HG03460 (cell line): Measurements from ENCODE around the gene KLF17.

Source experiments
- ATAC-seq: cut with Tn5 transposase; IDR thresholded peaks from one replicate; pipeline ENCODE4 v1.9.1; 2021; ENCODE audit not compliant: unreplicated experiment

The KLF17 gene

DNA sequence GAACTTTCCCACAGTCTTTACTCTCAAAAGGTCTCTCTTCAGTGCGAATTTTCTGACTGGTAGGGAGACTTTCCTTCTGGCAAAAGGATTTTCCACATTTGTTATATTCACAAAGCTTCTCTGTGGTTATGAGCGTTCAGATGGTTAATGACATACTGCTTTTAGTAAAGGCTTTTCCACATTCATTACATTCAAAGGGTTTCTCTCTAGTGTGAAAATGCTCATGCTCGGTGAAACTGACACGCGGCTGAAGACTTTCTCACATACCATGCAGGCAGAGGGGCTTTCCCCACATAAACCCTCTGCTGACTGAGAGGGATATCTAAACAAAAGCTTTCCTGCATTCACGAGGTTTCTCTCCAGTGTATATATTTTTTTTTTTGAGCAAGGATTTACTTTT lies 32.7 kb downstream of the KLF17 start:
- no peak for ATAC-seq

GRCh38 chr1:44151808-44152207 lies 33.2 kb downstream of the KLF17 start:
- ATAC-seq = no peak

DNA sequence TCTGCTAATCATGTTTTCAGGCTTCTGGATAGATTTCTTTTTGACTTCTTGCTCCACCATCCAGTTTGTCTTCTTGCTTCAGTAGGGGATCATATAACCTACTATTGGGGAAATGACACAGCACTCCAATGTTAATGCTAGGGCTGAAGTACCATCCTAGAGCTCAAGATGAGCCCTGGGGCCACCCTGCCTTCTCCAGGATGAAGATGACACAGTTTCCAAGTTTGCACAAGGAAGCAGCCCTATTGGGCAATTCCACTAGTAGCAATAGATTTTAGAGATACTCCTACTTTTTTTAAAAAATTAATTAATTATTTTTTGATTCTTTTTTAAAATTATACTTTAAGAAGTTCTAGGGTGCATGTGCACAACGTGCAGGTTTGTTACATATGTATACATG lies 34.1 kb downstream of the KLF17 start:
- no peak for ATAC-seq

GRCh38 chr1:44154049-44154448 lies 35.4 kb downstream of the KLF17 start:
- ATAC-seq = no peak

- no peak for ATAC-seq
Observed at GRCh38 chr1:44157903-44158302, 39.3 kb downstream of the KLF17 start.

DNA sequence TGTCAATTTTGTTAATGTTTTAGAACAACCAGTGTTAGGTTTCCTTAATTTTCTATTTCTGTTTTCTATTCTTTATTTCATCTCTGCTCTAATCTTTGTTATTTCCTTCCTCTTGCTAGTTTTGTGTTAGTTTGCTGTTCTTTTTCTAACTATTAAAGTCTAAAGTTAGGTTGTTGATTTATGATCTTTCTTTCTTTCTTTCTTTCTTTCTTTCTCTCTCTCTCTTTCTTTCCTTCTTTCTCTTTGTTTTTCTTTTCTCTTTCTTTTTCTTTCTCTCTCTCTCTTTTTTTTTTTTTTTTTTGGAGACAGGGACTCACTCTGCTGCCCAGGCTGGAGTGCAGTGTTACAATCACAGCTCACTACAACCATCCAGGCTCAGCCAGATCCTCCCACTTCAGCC lies 40.2 kb downstream of the KLF17 start:
- no peak for ATAC-seq

GRCh38 chr1:44161546-44161945 lies 42.9 kb downstream of the KLF17 start:
- no peak for ATAC-seq

GRCh38 chr1:44168520-44169098 lies 50.0 kb downstream of the KLF17 start:
- ATAC-seq = no peak

GRCh38 chr1:44170281-44170823 lies 51.7 kb downstream of the KLF17 start:
- no peak for ATAC-seq

DNA sequence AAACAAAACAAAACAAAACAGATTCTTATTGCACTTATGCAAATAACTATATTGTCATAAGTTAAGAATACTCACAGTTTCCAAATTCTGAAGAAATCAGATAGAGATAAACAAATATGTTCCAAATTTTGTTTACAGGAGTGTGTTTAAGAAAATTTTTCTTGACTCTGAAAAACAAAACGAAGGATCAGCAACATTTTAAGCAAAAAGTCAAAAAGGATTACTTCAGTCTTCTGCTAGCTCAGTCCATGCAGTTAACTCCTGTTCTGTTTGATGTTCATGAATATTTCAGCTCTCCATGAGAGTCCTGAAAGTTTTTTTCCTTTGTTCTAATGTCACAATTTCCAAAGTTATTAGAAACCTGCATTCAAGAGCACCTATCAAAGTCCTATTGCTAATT lies 56.0 kb downstream of the KLF17 start:
- no peak for ATAC-seq
